Liver (tissue), 9 donors: ENCODE measurements around the gene ATP4B. TPM values are rescaled to one million over a fixed set of nuclear protein-coding genes. Genes with fewer than 3 reads are reported as not detected.

Experiments
- DNase-seq: peaks from one replicate; pipeline ENCODE4 v3.0.0-alpha.2; 2017; ENCODE audit warnings: low spot score
- H3K27ac ChIP-seq, 2 donors: one replicate each; pipeline ENCODE4 v1.7.0; 2013; ENCODE audit warnings: inconsistent platforms in 2 of 2, low read length in 2 of 2, control low read depth in 1 of 2, low read depth in 1 of 2, mild to moderate bottlenecking in 1 of 2
- H3K27me3 ChIP-seq, 4 donors: one replicate each; pipeline versions ENCODE4 v1.6.1 to v1.7.0; 2013; ENCODE audit warnings: low read length in 3 of 4, inconsistent platforms in 1 of 4, mild to moderate bottlenecking in 1 of 4, moderate library complexity in 1 of 4; ENCODE audit not compliant: control insufficient read depth in 4 of 4, insufficient read depth in 4 of 4
- H3K36me3 ChIP-seq, 4 donors: one replicate each; pipeline versions ENCODE4 v1.6.1 to v1.7.0; 2013; ENCODE audit warnings: low read length in 3 of 4, mild to moderate bottlenecking in 3 of 4, low read depth in 1 of 4, moderate library complexity in 1 of 4; ENCODE audit not compliant: control insufficient read depth in 4 of 4, insufficient read depth in 3 of 4
- H3K4me1 ChIP-seq, 4 donors: one replicate each; pipeline versions ENCODE4 v1.6.1 to v1.7.0; 2013; ENCODE audit warnings: low read length in 3 of 4, mild to moderate bottlenecking in 3 of 4, moderate library complexity in 1 of 4; ENCODE audit not compliant: control insufficient read depth in 4 of 4, insufficient read depth in 4 of 4
- H3K4me3 ChIP-seq, 3 donors: one replicate each; pipeline versions ENCODE4 v1.6.1 to v1.7.0; 2013; ENCODE audit warnings: low read length in 3 of 3, control low read depth in 1 of 3, low read depth in 1 of 3, mild to moderate bottlenecking in 1 of 3
- H3K9ac ChIP-seq, 2 donors: one replicate each; pipeline ENCODE4 v1.7.0; 2013; ENCODE audit warnings: low read length in 2 of 2, mild to moderate bottlenecking in 2 of 2, moderate library complexity in 2 of 2, control low read depth in 1 of 2, low read depth in 1 of 2
- H3K9me3 ChIP-seq, 4 donors: one replicate each; pipeline versions ENCODE4 v1.6.1 to v1.7.0; 2013; ENCODE audit warnings: low read length in 3 of 4; ENCODE audit not compliant: control insufficient read depth in 4 of 4
- ATF3 ChIP-seq: IDR thresholded peaks from 2 replicates; pipeline ENCODE4 v1.6.1; 2016; ENCODE audit warnings: antibody characterized with exemption
- CTCF ChIP-seq: fragments of 150-350 bp; IDR thresholded peaks from 2 replicates; pipeline ENCODE4 v1.5.1; 2017; ENCODE audit warnings: improper control_type of control experiment, low read depth, low read length; ENCODE audit not compliant: missing input control
- EGR1 ChIP-seq, 2 donors: IDR thresholded peaks; 2 replicates each; pipeline ENCODE4 v1.6.1; 2016 to 2018; ENCODE audit warnings: antibody characterized with exemption in 2 of 2, low read depth in 2 of 2
- FOXA1 ChIP-seq: IDR thresholded peaks from 2 replicates; pipeline ENCODE4 v1.6.1; 2016; ENCODE audit warnings: antibody characterized with exemption
- FOXA2 ChIP-seq: IDR thresholded peaks from 2 replicates; pipeline ENCODE4 v1.6.1; 2016; ENCODE audit warnings: antibody characterized with exemption
- GABPA ChIP-seq, 2 donors: IDR thresholded peaks in 1 of 2; conservative IDR thresholded peaks in 1 of 2; 2 replicates each; pipeline ENCODE4 v1.6.1; 2016; ENCODE audit warnings: antibody characterized with exemption in 2 of 2, mild to moderate bottlenecking in 1 of 2, moderate library complexity in 1 of 2
- HNF4A ChIP-seq, 2 donors: conservative IDR thresholded peaks; 2 replicates each; pipeline ENCODE4 v1.6.1; 2016; ENCODE audit warnings: antibody characterized with exemption in 2 of 2, mild to moderate bottlenecking in 2 of 2
- HNF4G ChIP-seq: IDR thresholded peaks from 2 replicates; pipeline ENCODE4 v1.6.1; 2016; ENCODE audit warnings: antibody characterized with exemption
- JUND ChIP-seq, 2 donors: IDR thresholded peaks; 2 replicates each; pipeline ENCODE4 v1.6.1; 2016; ENCODE audit warnings: antibody characterized with exemption in 2 of 2
- MAX ChIP-seq: IDR thresholded peaks from 2 replicates; pipeline ENCODE4 v1.6.1; 2016; ENCODE audit warnings: antibody characterized with exemption
- NR2F2 ChIP-seq: IDR thresholded peaks from 2 replicates; pipeline ENCODE4 v1.6.1; 2016; ENCODE audit warnings: antibody characterized with exemption
- RAD21 ChIP-seq, 2 donors: IDR thresholded peaks; 2 replicates each; pipeline ENCODE4 v1.6.1; 2016; ENCODE audit warnings: antibody characterized with exemption in 2 of 2, mild to moderate bottlenecking in 2 of 2
- REST ChIP-seq: IDR thresholded peaks from 2 replicates; pipeline ENCODE4 v1.6.1; 2016; ENCODE audit warnings: antibody characterized with exemption, mild to moderate bottlenecking
- RXRA ChIP-seq, 2 donors: IDR thresholded peaks; 2 replicates each; pipeline ENCODE4 v1.6.1; 2017 to 2018; ENCODE audit warnings: antibody characterized with exemption in 2 of 2, mild to moderate bottlenecking in 1 of 2
- SP1 ChIP-seq: IDR thresholded peaks from 2 replicates; pipeline ENCODE4 v1.6.1; 2018; ENCODE audit warnings: antibody characterized with exemption, mild to moderate bottlenecking
- TAF1 ChIP-seq: conservative IDR thresholded peaks from 2 replicates; pipeline ENCODE4 v1.6.1; 2016; ENCODE audit warnings: antibody characterized with exemption, mild to moderate bottlenecking
- YY1 ChIP-seq: IDR thresholded peaks from 2 replicates; pipeline ENCODE4 v1.6.1; 2016; ENCODE audit warnings: antibody characterized with exemption, mild to moderate bottlenecking
- ZBTB33 ChIP-seq: IDR thresholded peaks from 2 replicates; pipeline ENCODE4 v1.6.1; 2016; ENCODE audit warnings: antibody characterized with exemption
- WGBS: extraction: QIAGEN DNeasy Blood & Tissue Kit; methylation state at CpG from one replicate; pipeline ENCODE4 v1.1.7; 2013; 5-methylcytosine and 5-hydroxymethylcytosine counted together
- polyA plus RNA-seq, 2 donors: library from polyadenylated mRNA; stranded (reverse) in 1 of 2; unstranded in 1 of 2; fragments of 200-250 nt in 1 of 2; fragments of >200 nt in 1 of 2; fragmentation: Nextera tagmentation in 1 of 2; extraction: Ambion mirVana in 1 of 2; gene quantifications; one replicate each; pipeline versions ENCODE4 v1.2.1 to v1.2.3, GENCODE V29; 2013 to 2015
- total RNA-seq, 2 donors: library from RNA; depleted of rRNA; stranded (reverse); fragments of >200 nt; gene quantifications; one replicate each; pipeline ENCODE4 v1.2.3, GENCODE V29; 2014
- donor health status: healthy.
- donor health status: healthy.
- donor health status: healthy.
- donor health status: healthy.
- donor health status: healthy.

ATP4B gene
- total and polyA plus RNA-seq, 4 donors, result not detected

- H3K4me1 ChIP-seq, result no peaks in the 10 kb centered on the region
- H3K9me3 ChIP-seq, result no peaks in the 10 kb centered on the region
- H3K27ac ChIP-seq, result no peak overlapping the region
- no peaks in the 10 kb centered on the region for H3K27me3 ChIP-seq
- no peak for DNase-seq
- H3K36me3 ChIP-seq, result peaks cover 9 to 65% (median 45%) of the 10 kb centered on the region in 4 donors
- H3K4me3 ChIP-seq, result no peak overlapping the region
- no peak overlapping the region for H3K9ac ChIP-seq
- 97% methylated on average over 38 of the region's 38 CpGs for WGBS
- TF ChIP-seq EGR1 (IDR thresholded peaks at IDR 0.05; ENCODE audit: low read depth in 2 of 2), result no peak
- TF ChIP-seq JUND (IDR thresholded peaks at IDR 0.05), result no peak
- no peak for TF ChIP-seq TAF1
- no peak for TF ChIP-seq ATF3
- no peak for TF ChIP-seq SP1
- no peak for TF ChIP-seq HNF4A (conservative IDR thresholded peaks at IDR 0.05)
These were observed 25.1 kb downstream of the ATP4B start for GRCh38 chr13:113632706-113633484.

GRCh38 chr13:113631341-113632095 lies 26.5 kb downstream of the ATP4B start:
- TF ChIP-seq YY1 (no peak), ATF3 (no peak), SP1 (no peak), TAF1 (no peak), ZBTB33 (no peak), MAX (no peak), FOXA2 (no peak), RAD21 (IDR thresholded peaks at IDR 0.05) (no peak), GABPA (IDR thresholded peaks at IDR 0.05 in 1 of 2, conservative IDR thresholded peaks at IDR 0.05 in 1 of 2) (no peak), HNF4G (no peak), HNF4A (conservative IDR thresholded peaks at IDR 0.05) (no peak), JUND (IDR thresholded peaks at IDR 0.05) (no peak), EGR1 (IDR thresholded peaks at IDR 0.05; ENCODE audit: low read depth in 2 of 2) (no peak), FOXA1 (no peak), NR2F2 (no peak), RXRA (IDR thresholded peaks at IDR 0.05) (no peak), CTCF (no peak), REST (no peak)
- Histone ChIP-seq H3K4me3 (no peak overlapping the region), H3K4me1 (no peaks in the 10 kb centered on the region), H3K9me3 (no peaks in the 10 kb centered on the region), H3K27ac (no peak overlapping the region), H3K9ac (no peak overlapping the region), H3K27me3 (no peaks in the 10 kb centered on the region), H3K36me3 (peaks cover 14 to 52% (median 33%) of the 10 kb centered on the region in 4 donors)
- no peak for DNase-seq
- WGBS, result 97% methylated on average over 42 of the region's 42 CpGs
